Fibroblast of the aortic adventitia (primary cell): ENCODE data around the gene JMJD6. TPM values are rescaled to one million over a fixed set of nuclear protein-coding genes. Genes with fewer than 3 reads are reported as not detected.
"Not testable (repeated sequence)": the region's sequence is repeated elsewhere in the genome, so short reads cannot be mapped to it uniquely, and the experiment has no call there.

Experiments used
- DNase-seq: peaks from one replicate; pipeline ENCODE4 v3.0.0-alpha.2; 2010; ENCODE audit warnings: low read depth
- H3K4me3 ChIP-seq: 2 replicates; pipeline ENCODE4 v1.5.1; 2011; ENCODE audit warnings: low read depth, mild to moderate bottlenecking, control low read depth, low read length, moderate library complexity
- total RNA-seq: library from RNA; depleted of rRNA; stranded (reverse); fragments of >200 nt; gene quantifications from 2 replicates; pipeline ENCODE4 v1.2.3, GENCODE V29; 2012; ENCODE audit warnings: low replicate concordance
- TF ChIP-seq, protein P1 (sequence below): IDR thresholded peaks from 2 replicates; pipeline ENCODE4 v1.5.1; 2011; ENCODE audit warnings: mild to moderate bottlenecking, low read length, control low read depth, inconsistent platforms; ENCODE audit not compliant: insufficient read depth

The JMJD6 gene
- total RNA-seq, 1 donor, result 10.8 TPM

DNA sequence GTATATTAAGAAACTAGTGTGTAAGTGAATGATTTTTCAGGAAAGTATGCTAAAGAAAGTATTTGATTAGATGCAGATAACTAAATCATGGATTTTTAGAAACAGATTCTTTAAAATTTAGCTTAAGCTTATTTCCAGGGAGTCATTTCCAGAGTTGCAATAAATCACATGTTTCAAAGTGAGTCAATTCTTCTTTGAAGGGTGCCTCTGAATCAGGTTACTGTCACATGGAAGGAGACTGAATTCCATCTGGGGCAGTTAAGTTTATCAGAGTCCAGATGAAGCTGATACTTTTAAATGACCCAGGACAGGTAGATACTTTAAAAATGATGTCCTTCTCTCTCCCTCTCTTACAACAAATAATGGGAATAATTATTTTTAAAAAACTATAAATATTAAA is 16.6 kb upstream of the JMJD6 start:
- H3K4me3 ChIP-seq, result no peak overlapping the region
- TF ChIP-seq, protein P1, sequence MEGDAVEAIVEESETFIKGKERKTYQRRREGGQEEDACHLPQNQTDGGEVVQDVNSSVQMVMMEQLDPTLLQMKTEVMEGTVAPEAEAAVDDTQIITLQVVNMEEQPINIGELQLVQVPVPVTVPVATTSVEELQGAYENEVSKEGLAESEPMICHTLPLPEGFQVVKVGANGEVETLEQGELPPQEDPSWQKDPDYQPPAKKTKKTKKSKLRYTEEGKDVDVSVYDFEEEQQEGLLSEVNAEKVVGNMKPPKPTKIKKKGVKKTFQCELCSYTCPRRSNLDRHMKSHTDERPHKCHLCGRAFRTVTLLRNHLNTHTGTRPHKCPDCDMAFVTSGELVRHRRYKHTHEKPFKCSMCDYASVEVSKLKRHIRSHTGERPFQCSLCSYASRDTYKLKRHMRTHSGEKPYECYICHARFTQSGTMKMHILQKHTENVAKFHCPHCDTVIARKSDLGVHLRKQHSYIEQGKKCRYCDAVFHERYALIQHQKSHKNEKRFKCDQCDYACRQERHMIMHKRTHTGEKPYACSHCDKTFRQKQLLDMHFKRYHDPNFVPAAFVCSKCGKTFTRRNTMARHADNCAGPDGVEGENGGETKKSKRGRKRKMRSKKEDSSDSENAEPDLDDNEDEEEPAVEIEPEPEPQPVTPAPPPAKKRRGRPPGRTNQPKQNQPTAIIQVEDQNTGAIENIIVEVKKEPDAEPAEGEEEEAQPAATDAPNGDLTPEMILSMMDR, result no peak
- DNase-seq, result no peak

- peak overlapping the region; percentile 34 for H3K4me3 ChIP-seq
- TF ChIP-seq, protein P1, result no peak
- peak; percentile 76 for DNase-seq
Measured at GRCh38 chr17:76740329-76741118, 14.1 kb upstream of the JMJD6 start.

GRCh38 chr17:76739568-76740115 is 13.2 kb upstream of the JMJD6 start:
- not testable (repeated sequence) for DNase-seq
- peak overlapping the region; percentile 15 for H3K4me3 ChIP-seq

DNA sequence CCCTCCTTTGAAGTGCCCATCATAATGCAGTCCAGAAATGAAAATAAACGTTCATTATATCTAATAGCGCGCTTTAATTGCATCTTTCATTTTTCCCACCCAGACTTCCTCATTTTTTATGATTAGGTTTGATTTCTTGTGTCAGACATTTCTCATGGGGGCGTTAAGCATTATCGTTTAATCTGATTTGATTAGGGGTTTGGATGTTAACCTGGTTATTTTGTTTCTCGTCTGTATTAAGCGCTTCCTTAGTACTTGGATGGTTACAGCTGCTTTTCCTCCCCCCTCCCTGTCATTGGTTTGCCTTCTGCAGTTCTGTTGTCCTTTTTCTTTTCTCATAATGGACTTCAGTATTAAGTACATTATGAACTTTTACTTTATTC is 12.1 kb upstream of the JMJD6 start:
- TF ChIP-seq, protein P1, result no peak
- H3K4me3 ChIP-seq, result peak overlapping the region; percentile 91
- DNase-seq, result peak; percentile 29

DNA sequence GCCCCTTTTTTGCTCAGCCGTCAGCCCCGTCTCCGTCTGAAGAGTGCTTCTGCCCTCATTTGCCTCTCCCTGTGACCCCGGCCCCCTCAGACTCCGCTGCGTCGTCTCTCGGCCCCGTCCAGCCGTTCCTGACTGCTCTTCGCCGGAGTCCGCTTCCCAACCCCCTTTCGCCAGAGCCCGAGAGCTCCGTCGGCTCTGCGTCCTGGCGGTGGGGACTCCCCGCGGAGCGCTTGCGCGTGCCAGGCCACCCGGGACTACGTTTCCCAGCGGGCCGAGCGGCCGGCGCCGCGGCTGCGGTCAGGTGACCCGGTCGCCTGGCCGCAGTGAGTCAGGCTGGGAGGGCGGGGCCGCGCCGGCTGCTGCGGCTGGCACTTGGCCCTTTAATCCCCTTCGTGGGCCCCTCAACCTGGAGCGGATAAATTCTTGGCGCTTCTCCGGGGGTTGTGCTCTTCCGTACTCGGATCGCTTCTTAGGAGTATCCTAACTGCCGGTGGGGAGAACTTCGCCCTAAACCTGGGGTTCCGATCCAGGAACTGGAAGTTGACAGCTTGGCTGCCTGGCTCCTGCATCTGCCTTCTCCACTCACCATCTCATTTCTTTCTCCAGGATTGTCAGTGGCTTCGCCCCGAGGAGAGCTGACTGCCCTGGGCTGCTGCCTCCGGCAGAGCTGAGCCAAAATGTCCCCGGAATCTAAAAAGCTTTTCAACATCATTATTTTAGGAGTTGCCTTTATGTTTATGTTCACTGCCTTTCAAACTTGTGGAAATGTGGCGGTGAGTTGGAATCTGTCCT is 11.5 kb upstream of the JMJD6 start, which contains the start of gene MFSD11:
Gene MFSD11 (plus strand): TSS at position 444 of the 792 bp plus-strand sequence. CDS start 234 bp downstream, at position 678.
- H3K4me3 ChIP-seq, result peak within 1 kb of the TSS; percentile 95
- TF ChIP-seq, protein P1, result no peak
- peak; percentile 93 for DNase-seq

DNA sequence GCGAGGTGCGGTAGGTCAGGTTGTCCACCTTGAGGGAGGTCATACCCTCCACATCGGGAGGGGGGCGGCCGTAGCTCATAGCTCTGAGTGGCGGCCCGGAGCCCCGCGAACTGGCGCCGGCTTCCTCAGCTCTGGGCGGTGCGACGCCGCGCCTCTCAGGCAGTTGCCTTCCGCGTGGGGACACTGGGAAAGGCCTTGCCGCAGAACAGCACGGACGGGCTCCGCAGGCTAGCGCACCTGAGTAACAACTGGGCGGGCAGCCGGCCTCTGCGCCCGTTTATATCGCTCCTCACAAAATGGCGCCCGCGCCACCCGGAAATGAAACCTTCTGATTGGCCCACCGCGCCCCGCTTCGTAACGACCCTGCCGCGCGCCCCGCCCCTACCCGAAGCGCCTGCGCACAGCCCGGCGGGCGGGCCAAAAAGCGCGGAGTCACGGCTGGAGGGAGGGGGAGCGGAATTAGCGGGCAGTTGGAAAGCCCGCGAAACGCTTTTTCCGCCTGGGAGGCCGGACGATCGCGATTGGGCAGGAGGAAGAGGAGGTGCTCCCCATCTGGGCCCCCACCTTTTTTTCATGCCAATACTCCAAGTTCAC is 10.8 kb upstream of the JMJD6 start, which contains the start of gene SRSF2:
Gene SRSF2 (minus strand): TSS at position 250 of the 594 bp plus-strand sequence. CDS start 171 bp downstream, at position 79.
- DNase-seq, result peak; percentile 99
- TF ChIP-seq, protein P1, result no peak
- H3K4me3 ChIP-seq, result peak within 1 kb of the TSS; percentile 95
